NCI-H146 (cell line): ENCODE measurements around the gene CUL7.
A peak's percentile ranks its signal among the peaks of the same experiment; 100 is the strongest.
"Not testable (repeated sequence)": the region's sequence is repeated elsewhere in the genome, so short reads cannot be mapped to it uniquely, and the experiment has no call there.

ENCODE experiments used
- DNase-seq: peaks from one replicate; lab custom pipeline; 2025; lab: John Stamatoyannopoulos, UW

CUL7 gene

GRCh38 chr6:43053545-43054205 lies at the start of gene CUL7:
Gene CUL7 (minus strand): TSS chr6:43053851. CDS start chr6:43052788, 1,063 bp downstream.
- peak; percentile 98 for DNase-seq

GRCh38 chr6:43101497-43101896 lies 47.8 kb upstream of the CUL7 start:
- no peak for DNase-seq

GRCh38 chr6:43097502-43097901 lies 43.9 kb upstream of the CUL7 start:
- DNase-seq = no peak

- no peak for DNase-seq
These were observed 43.4 kb upstream of the CUL7 start for GRCh38 chr6:43097098-43097489.

GRCh38 chr6:43096451-43097097 lies 42.9 kb upstream of the CUL7 start:
- no peak for DNase-seq

GRCh38 chr6:43095939-43096338 lies 42.3 kb upstream of the CUL7 start:
- DNase-seq = no peak

- DNase-seq = no peak
These were observed 40.0 kb upstream of the CUL7 start for GRCh38 chr6:43093436-43094289.

DNA sequence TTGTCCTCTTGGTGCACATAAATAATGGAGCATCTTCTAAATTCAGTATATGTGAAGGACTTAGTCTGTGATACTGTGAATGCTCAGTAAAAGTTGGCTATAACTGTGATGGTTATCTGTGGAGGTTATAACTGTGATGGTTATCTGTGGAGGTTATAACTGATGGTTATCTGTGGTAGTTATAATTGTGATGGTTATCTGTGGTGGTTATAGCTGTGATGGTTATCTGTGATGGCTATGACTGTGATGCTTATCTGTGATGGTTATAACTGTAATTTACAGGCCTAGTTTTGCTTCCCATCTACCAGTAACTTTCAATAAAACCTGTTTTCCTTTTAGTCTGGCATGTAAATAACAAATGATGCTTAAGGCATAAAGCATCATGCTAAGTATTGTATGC lies 39.0 kb upstream of the CUL7 start:
- no peak for DNase-seq

- no peak for DNase-seq
These were observed 37.9 kb upstream of the CUL7 start for GRCh38 chr6:43091436-43091991.

- DNase-seq = no peak
These were observed 37.4 kb upstream of the CUL7 start for GRCh38 chr6:43091020-43091419.

GRCh38 chr6:43090559-43090956 lies 36.9 kb upstream of the CUL7 start:
- no peak for DNase-seq

GRCh38 chr6:43089874-43090558 lies 36.4 kb upstream of the CUL7 start:
- no peak for DNase-seq

GRCh38 chr6:43089467-43089866 lies 35.8 kb upstream of the CUL7 start:
- no peak for DNase-seq

DNA sequence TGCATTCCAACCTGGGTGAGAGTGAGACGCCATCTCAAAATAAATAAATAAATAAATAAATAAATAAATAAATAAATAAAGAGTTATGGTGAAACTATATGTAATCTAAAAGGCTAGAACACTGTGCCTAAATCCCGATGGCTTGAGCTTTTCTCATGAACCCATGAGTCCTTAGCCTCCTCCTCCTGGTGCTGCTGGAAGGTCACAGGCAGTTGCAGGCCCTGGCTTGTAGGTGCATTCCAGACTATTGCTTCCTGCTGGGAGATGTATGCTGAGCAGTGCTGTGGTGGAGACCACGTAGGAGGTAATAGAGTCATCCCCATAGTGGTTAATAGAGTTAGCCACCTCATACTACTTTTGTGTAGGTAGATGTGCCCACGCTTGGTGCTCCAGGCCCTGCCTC lies 35.0 kb upstream of the CUL7 start:
- DNase-seq = no peak

DNA sequence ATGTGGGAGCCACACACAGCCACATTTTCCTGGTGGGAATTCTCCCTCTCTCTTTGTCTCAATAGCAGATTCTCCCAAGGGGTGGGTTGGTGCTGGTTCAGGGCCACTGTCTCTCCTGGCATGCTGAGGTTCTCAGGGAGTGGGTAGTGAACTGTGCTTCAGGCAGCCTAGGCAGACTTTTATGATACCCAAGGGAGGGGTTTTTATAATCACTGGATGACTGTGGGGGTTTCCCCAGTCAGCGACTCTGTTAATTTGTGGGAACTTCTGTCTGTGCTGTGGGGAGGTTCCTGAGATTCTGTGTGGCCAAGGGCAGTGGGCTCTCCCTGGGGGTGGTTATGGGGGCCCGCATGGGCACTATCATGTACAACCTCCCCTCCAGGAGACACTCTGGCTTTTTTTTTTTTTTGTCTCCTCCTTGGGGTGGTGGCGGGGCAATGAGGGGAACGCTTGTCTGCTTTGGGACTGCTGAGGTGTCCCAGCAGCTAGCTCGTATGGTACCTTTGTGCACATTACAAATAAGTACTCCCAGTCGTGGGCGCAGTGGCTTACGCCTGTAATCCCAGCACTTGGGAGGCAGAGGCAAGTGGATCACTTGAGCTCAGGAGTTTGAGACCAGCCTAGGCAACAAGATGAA lies 32.5 kb upstream of the CUL7 start:
- DNase-seq = no peak

- DNase-seq = no peak
These were observed 29.4 kb upstream of the CUL7 start for GRCh38 chr6:43082806-43083655.

DNA sequence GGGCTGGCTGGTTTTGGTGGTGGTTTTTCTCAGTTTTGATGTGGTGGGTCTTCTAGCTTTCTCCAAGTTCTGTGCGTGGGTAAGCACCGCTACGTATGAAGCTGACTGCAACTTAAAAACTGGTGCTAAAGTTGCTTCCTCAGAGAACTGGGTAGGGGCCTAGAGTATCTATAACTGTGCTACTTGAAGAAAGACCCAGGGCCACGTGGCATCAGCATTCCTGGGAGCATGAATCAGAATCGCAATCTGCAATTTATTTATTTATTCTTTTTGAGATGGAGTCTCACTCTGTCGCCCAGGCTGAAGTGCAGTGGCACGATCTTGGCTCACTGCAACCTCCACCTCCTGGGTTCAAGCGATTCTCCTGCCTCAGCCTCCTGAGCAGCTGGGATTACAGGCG lies 28.3 kb upstream of the CUL7 start:
- not testable (repeated sequence) for DNase-seq

DNA sequence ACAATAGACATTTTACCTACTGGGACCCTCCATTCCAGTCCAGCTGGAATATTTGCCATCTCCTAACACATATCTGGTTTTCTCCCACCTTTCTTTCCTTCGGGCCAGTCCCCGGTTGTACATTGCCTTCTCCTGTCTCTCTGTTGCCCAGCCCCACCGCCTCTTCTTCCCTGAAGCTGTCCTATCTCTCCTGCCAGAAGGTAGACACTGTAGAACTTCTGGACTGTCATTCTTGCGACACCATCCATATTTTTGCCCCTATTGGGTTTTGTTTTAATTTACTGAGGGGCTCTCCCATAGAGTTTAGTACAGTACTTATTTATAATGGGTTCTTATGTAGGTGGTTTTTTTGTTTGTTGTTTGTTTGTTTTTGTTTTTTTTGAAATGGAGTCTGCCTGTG lies 27.4 kb upstream of the CUL7 start:
- DNase-seq = no peak

DNA sequence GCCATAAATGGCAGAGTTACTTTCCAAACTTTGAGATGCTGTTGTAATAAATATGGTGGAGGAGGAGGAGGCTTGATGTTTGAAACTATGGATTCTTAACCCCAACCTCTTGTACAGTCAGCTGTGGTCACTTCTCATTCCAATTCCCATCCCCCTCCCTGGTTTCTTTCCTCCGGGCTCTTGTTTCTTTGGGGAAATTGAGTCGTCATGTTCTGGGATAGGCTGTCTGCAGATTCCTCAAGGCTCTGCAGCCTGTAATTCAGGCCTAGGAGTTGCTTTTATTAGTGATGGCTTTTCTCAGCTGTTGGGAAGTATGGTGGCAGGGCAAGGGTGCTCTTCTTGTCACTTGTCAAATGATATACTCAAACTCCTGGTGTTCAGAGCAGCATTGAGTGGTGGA lies 25.0 kb upstream of the CUL7 start:
- no peak for DNase-seq

GRCh38 chr6:43077981-43078511 lies 24.4 kb upstream of the CUL7 start:
- no peak for DNase-seq
